GM20431 (cell line): Measurements from ENCODE around the gene ACAP3.

Experiments used
- in situ Hi-C: fragments of 300-500 bp; cut with MseI, MboI; formaldehyde crosslinking; loops from one replicate; pipeline ENCODE4 v1.15.0; 2020; ENCODE audit warnings: low sequenced_read_pairs; ENCODE audit not compliant: unreplicated experiment

ACAP3 gene

GRCh38 chr1:1307923-1308755, at the start of gene ACAP3, which contains the start of gene PUSL1:
TSS of gene ACAP3 (minus strand) at chr1:1307930. CDS start at chr1:1307815, 115 bp downstream.
TSS of gene PUSL1 (plus strand) at chr1:1308597. CDS start at chr1:1308644, 47 bp downstream.
- in situ Hi-C loops, result no loop called here

- in situ Hi-C loops, result no loop called here
Observed at GRCh38 chr1:1356796-1357401, 49.2 kb upstream of the ACAP3 start.

GRCh38 chr1:1356166-1356795, 48.6 kb upstream of the ACAP3 start:
- in situ Hi-C loops, result no loop called here

- in situ Hi-C loops, result no loop called here
Observed at GRCh38 chr1:1355416-1355815, 47.7 kb upstream of the ACAP3 start.

- in situ Hi-C loops, result no loop called here
Observed at GRCh38 chr1:1354271-1355247, 46.8 kb upstream of the ACAP3 start.

GRCh38 chr1:1353389-1354151, 45.8 kb upstream of the ACAP3 start:
- in situ Hi-C loops, result no loop called here

GRCh38 chr1:1352786-1353388, 45.2 kb upstream of the ACAP3 start:
- in situ Hi-C loops, result no loop called here

- in situ Hi-C loops, result no loop called here
Observed at GRCh38 chr1:1351511-1352427, 44.0 kb upstream of the ACAP3 start.

- in situ Hi-C loops, result no loop called here
Observed at GRCh38 chr1:1349256-1350012, 41.7 kb upstream of the ACAP3 start, which contains the start of gene DVL1. TSS of gene DVL1 (minus strand) at chr1:1349418. CDS start at chr1:1349065, 353 bp downstream.

GRCh38 chr1:1348420-1349255, 40.9 kb upstream of the ACAP3 start:
- in situ Hi-C loops, result no loop called here

GRCh38 chr1:1347663-1348419, 40.1 kb upstream of the ACAP3 start:
- in situ Hi-C loops, result no loop called here

GRCh38 chr1:1347026-1347595, 39.4 kb upstream of the ACAP3 start:
- in situ Hi-C loops, result no loop called here

- in situ Hi-C loops, result no loop called here
Observed at GRCh38 chr1:1346501-1346890, 38.8 kb upstream of the ACAP3 start.

- in situ Hi-C loops, result no loop called here
Observed at GRCh38 chr1:1345860-1346500, 38.2 kb upstream of the ACAP3 start.

- in situ Hi-C loops, result no loop called here
Observed at GRCh38 chr1:1345384-1345783, 37.7 kb upstream of the ACAP3 start.
